Activated CD8-positive, alpha-beta memory T cell treated with anti-CD3 and anti-CD28 coated beads, Interleukin-2, amount 50 U/mL, for 48 hours (primary cell): ENCODE measurements around the gene FXYD3.
"Not testable (repeated sequence)": the region's sequence is repeated elsewhere in the genome, so short reads cannot be mapped to it uniquely, and the experiment has no call there.

Experiments
- DNase-seq: peaks from one replicate; pipeline ENCODE4 v3.0.0-alpha.2; 2020

FXYD3 gene

GRCh38 chr19:35087393-35087792 lies 28.2 kb upstream of the FXYD3 start:
- DNase-seq = no peak

DNA sequence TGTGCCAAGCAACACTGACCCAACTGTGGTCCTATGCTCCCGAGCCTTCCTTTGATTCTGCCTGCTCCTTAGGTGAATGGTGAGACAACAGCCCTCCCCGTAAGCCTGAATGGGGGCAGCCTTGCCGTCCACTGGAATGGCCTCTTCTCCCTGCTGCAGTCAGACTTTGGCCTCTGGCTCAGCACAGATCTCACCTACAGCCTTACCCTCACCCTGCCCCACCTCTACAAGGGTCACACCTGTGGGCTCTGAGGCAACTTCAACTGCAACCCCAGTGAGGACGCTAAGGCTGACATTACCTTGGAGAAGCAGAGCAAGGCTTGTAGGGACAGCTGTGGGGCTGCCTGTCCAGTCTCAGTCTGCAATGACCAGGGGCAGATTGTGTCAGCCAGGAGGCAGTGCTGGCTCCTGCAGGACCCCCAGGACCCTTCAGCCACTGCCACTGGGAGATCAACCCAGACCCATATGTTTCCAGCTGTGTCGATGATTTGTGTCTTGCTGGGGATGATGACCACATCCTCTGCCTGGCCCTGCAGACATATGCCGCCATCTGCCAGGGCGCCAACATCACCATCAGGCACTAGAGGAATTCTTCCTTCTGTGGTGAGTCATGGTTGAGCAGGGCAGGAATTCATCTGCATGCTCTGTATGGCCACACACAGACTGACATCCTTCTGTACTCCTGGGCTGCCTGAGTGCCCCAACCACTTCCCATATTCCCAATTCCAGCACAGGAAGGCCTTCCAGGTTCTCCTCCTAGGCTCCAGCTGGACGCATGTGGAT lies 27.3 kb upstream of the FXYD3 start:
- DNase-seq = no peak

GRCh38 chr19:35089554-35089953 lies 26.1 kb upstream of the FXYD3 start:
- DNase-seq = no peak

DNA sequence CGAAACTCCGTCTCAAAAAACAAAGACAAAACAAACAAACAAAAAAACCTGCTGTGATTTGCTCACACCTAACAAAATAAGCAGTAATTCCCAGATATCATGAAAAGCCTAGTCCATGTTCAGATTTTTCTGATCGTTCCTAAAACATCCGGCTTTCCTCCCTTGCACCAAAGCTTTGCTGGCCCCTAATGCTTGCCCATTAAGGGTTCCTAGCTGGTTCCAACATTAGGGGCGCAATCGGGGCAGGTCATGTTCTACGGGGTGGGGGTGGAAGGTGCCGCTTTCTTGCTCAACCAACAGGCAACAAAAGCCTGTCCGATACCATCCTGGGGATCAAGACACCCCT lies 25.5 kb upstream of the FXYD3 start:
- no peak for DNase-seq

GRCh38 chr19:35090506-35091214 lies 25.0 kb upstream of the FXYD3 start:
- peak; percentile 59 for DNase-seq

- DNase-seq = no peak
These were observed 22.2 kb upstream of the FXYD3 start for GRCh38 chr19:35093430-35093829.

- no peak for DNase-seq
These were observed 21.5 kb upstream of the FXYD3 start for GRCh38 chr19:35093941-35094647.

GRCh38 chr19:35094656-35095055 lies 21.0 kb upstream of the FXYD3 start:
- no peak for DNase-seq

GRCh38 chr19:35095667-35096368 lies 19.8 kb upstream of the FXYD3 start:
- no peak for DNase-seq

DNA sequence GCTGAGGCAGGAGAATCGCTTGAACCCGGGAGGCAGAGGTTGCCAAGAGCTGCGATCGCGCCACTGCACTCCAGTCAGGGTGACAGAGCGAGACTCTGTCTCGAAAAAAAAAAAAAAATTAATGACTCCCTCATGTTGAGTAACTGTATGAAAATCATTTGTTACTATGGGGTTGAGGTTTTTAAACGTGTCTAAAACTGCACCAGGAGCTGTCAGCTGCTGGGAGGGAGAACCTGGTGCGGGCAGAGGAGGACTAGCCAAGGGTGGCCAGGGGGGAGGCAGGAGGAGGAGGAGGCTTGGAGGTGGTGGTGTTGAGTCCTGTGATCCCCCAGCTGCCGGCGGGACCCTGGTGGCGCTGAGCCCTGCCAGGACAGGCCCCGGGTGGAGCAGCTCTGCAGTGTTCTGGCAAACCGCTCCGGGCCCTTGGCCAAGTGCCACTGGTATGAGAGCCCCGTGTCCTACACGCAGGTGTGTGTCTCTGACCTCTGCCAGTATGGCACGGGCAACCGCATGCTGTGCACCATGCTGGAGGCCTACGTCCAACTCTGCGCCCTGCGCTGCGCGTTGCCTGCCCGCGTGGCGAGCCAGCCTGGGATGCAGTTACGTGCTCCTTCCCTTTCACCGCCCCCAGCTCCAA lies 17.1 kb upstream of the FXYD3 start:
- DNase-seq = no peak

DNA sequence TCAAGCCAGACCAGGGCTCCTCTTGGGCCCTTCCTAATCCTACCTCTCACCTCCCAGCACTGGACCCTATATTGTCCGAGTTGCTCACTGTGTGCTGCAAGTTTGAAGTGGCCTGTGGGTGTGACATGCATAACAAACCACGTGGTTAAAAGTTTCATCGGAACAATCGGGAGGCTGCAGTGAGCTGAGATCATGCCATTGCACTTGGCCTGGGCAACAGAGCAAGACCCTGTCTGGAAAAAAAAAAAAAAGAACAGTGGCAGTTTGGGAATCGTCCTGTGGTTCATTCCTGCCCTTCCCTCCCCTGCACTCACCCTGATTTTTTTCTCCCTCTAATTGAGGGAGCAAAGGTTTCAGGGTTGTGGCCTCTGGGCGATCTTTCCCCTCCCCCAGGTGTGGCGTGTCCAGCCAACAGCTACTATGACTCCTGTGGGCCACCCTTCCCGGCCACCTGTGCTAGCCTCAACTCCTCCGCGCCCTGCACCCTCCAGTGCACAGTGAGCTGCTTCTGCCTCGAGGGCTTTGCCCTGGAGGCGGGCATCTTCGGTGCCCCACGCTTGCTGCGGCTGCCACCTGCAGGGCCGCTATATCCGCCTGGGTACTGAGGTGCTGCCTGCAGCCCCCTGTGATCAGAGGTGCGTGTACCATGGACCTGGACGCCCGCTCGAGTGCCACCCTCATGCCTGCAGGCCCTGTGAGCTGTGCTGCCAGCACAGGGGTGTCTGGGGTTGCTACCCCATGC lies 16.3 kb upstream of the FXYD3 start:
- DNase-seq = no peak

- DNase-seq = no peak
These were observed 15.7 kb upstream of the FXYD3 start for GRCh38 chr19:35099897-35100275.

DNA sequence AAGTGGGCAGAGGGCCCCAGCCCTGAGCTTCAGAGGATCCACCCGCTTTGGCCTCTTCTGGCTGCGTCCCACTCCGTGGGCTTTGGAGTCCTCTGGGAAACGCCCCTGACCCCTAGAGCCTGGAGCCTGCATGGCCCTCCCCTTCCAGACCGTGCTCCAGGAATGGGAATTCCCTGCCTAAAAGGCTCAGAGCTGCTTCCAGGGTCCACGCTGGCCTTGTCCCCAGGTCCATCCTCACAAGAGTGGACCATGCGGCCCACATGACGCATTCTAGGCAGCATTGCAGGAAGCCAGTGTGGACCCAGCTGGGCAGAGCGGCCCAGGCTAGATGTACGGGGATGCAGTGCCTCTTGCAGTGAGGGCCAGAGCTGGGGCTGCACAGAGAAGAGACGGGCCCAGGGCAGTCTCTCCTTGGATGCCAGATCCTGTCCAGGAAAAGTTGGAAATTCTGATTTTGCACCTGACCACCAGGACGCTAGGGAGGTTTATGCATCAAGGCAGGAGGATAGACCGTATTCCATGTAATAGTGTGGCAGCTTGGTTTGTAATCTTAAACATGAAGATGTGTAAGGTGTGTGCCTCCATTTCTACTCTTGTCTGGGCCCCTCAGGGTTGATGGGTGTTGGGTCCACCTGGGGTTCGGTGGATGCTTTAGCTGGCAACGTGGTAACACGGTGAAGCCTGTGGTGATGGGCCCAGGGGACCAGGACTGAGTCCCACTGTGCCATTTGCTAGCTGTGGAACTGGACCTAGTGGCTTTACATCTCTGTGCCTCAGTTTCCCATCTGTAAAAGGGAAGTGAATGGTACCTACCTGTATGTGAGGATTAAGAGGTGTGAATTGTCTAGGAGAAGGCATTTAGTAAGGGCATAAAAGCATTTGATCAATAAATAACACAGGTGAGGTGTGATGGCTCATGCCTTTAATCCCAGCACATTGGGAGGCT lies 14.8 kb upstream of the FXYD3 start:
- no peak for DNase-seq

DNA sequence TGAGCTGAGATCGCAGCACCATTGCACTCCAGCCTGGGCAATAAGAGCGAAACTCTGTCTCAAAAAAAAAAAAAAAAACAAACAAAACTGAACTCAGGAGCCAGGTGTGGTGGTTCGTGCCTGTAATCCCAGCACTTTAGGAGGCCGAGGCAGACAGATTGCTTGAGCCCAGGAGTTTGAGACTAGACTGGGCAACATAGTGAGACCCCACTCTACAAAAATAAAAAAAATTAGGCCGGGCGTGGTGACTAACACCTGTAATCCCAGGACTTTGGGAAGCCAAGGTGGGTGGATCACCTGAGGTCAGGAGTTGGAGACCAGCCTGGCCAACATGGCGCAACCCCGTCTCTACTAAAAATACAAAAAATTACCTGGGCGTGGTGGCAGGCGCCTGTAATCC lies 13.7 kb upstream of the FXYD3 start:
- DNase-seq = not testable (repeated sequence)

DNA sequence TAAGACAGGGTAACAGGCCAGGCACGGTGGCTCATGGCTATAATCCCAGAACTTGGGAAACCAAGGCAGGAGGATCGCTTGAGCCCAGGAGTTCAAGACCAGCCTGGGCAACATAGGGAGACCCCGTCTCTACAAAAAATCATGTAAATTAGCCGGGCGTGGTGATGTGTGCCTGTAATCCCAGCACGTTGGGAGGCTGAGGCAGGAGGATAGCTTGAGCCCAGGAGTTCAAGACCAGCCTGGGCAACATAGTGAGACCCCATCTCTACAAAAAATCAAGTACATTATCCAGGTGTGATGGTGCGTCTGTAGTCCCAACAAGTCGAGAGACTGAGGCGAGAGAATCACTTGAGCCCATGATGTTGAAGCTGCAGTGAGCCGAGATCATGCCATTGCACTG lies 12.0 kb upstream of the FXYD3 start:
- not testable (repeated sequence) for DNase-seq

- no peak for DNase-seq
These were observed 11.3 kb upstream of the FXYD3 start for GRCh38 chr19:35104361-35104760.

DNA sequence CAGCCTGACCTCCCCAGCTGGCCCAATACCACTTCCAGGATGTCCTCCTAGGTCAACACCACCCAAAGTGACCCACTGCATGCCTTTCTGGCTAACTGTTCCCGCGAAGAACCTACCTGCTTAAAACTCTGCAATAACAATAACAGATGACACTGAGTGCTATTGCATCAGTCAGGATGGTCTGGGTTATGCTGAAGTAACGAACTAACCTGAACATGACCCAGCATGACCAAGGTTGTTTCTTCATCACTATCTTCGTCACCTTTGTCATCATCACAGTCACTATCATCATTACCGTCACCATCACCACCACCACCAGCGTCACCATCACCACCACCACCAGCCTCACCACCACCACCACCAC lies 10.6 kb upstream of the FXYD3 start:
- no peak for DNase-seq

DNA sequence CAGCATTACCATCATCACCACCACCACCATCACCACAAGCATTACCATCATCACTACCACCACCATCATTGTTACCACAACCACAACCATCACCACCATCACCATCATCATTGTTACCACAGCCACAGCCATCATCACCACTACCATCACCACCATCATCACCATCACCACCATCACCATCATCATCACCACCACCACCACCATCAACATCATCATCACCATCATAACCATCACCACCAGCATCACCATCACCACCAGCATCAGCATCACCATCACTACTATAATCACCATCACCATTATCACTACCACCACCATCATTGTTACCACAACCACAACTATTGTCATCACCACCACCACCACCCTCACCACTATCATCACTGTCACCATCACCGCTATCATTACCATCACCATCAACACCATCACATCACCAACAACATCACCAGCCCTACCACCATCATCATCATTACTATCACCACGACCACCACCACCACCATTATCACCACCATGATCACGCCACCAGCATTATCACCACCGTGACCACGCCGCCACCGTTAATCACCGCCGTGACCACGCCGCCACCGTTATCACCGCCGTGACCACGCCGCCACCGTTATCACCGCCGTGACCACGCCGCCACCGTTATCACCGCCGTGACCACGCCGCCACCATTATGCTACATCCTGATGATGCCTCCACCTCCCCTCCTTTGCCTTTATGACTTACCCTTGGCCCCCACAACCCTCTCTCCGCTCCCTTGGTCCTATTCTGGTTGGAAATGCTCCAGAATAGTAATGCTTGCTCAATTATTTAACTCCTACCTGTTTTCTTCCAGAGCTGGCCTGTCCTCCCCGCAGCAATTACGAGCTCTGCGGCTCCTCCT lies 10.0 kb upstream of the FXYD3 start:
- no peak for DNase-seq

DNA sequence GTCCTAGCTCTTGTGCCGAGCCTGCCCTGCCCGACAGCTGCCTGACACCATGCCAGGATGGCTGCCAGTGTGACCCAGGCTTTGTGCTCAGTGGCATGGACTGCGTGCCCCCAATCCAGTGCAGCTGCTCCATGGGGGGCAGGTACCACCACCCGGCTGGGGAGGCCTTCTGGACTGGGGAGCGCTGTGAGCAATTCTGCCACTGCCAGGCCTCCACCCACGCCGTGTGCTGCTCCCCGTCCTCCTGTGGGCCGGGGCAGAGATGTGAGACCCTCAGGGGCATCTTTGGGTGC lies 9.4 kb upstream of the FXYD3 start:
- DNase-seq = no peak

DNA sequence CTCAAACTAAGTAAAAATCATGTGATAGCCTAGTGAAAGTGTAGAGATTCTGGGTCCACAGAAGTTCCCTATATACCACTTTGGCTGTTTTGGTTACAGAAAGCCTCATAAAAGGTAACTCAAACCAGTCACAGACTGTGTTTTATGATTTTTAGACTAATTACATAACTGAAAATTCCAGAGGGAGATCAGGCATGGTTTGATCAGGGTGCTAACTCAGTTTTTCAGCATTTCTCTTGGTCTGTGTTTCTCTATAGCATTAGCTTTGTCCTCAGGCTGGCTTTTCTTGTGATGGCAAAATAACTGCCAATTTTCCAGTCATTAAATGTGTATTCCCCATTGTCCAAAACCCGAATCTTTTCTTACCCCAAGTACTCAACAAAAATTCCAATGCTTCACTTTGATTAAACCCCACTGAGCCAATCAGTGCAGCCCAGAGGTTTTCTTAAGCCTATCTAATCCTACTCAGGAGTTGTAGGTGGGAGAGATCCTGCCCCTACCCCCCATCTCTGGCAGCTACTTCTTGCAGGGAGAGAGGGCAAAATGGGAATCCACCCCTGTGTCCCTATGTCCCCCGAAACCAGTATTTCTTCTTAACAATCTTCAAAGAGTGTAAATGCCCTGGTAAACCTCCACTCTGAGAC lies 8.6 kb upstream of the FXYD3 start:
- DNase-seq = no peak
